Parathyroid adenoma (tissue), 2 donors: ENCODE measurements around the gene SNIP1.
"Not testable (repeated sequence)": the region's sequence is repeated elsewhere in the genome, so short reads cannot be mapped to it uniquely, and the experiment has no call there.

Source experiments
- H2AFZ ChIP-seq: fragments of 300-600 bp; sonication (generic); one replicate; pipeline ENCODE4 v1.7.0; 2017; ENCODE audit warnings: antibody characterized with exemption, mild to moderate bottlenecking
- H3K27ac ChIP-seq: fragments of 300-600 bp; sonication (generic); one replicate; pipeline ENCODE4 v1.7.0; 2017
- H3K27me3 ChIP-seq: fragments of 300-600 bp; sonication (generic); one replicate; pipeline ENCODE4 v1.7.0; 2017; ENCODE audit warnings: low read length; ENCODE audit not compliant: control insufficient read depth, insufficient read depth
- H3K36me3 ChIP-seq: fragments of 300-600 bp; sonication (generic); one replicate; pipeline ENCODE4 v1.7.0; 2017; ENCODE audit warnings: low read length; ENCODE audit not compliant: control insufficient read depth, insufficient read depth
- H3K4me1 ChIP-seq: fragments of 300-600 bp; sonication (generic); one replicate; pipeline ENCODE4 v1.7.0; 2017; ENCODE audit warnings: control low read depth
- H3K4me2 ChIP-seq: fragments of 300-600 bp; sonication (generic); one replicate; pipeline ENCODE4 v1.7.0; 2017; ENCODE audit warnings: low read length
- H3K4me3 ChIP-seq: fragments of 300-600 bp; sonication (generic); one replicate; pipeline ENCODE4 v1.7.0; 2017; ENCODE audit warnings: low read depth, low read length
- H3K79me2 ChIP-seq: fragments of 300-600 bp; sonication (generic); one replicate; pipeline ENCODE4 v1.7.0; 2017; ENCODE audit warnings: control low read depth
- H3K9ac ChIP-seq: fragments of 300-600 bp; sonication (generic); one replicate; pipeline ENCODE4 v1.7.0; 2017; ENCODE audit warnings: mild to moderate bottlenecking
- H3K9me3 ChIP-seq: fragments of 300-600 bp; sonication (generic); one replicate; pipeline ENCODE4 v1.7.0; 2017; ENCODE audit warnings: low read length; ENCODE audit not compliant: control insufficient read depth
- CTCF ChIP-seq: fragments of 300-600 bp; sonication (generic); IDR thresholded peaks from one replicate; pipeline ENCODE4 v1.7.0; 2017; ENCODE audit warnings: antibody characterized with exemption, mild to moderate bottlenecking
- donor health status: primary hyperparathyroidism.

SNIP1 gene

GRCh38 chr1:37537378-37537777, 16.7 kb downstream of the SNIP1 start:
- Histone ChIP-seq H3K79me2 (no peaks in the 10 kb centered on the region), H3K9me3 (no peaks in the 10 kb centered on the region), H3K36me3 (no peaks in the 10 kb centered on the region), H3K27me3 (no peaks in the 10 kb centered on the region), H3K4me2 (no peak overlapping the region), H3K4me3 (no peak overlapping the region), H3K9ac (no peak overlapping the region), H3K4me1 (no peaks in the 10 kb centered on the region), H2AFZ (no peak overlapping the region), H3K27ac (no peak overlapping the region)
- no peak for TF ChIP-seq CTCF

GRCh38 chr1:37533317-37534093, 20.6 kb downstream of the SNIP1 start:
- Histone ChIP-seq H3K9me3 (no peaks in the 10 kb centered on the region), H3K27ac (no peak overlapping the region), H3K36me3 (no peaks in the 10 kb centered on the region), H3K79me2 (no peaks in the 10 kb centered on the region), H3K4me2 (no peak overlapping the region), H2AFZ (no peak overlapping the region), H3K9ac (no peak overlapping the region), H3K4me1 (no peaks in the 10 kb centered on the region), H3K4me3 (no peak overlapping the region), H3K27me3 (no peaks in the 10 kb centered on the region)
- no peak for TF ChIP-seq CTCF

- not testable (repeated sequence) for H3K27ac ChIP-seq, H3K4me1 ChIP-seq, H3K4me2 ChIP-seq, H3K9ac ChIP-seq, H3K9me3 ChIP-seq, H3K79me2 ChIP-seq, H3K4me3 ChIP-seq, H2AFZ ChIP-seq, H3K27me3 ChIP-seq, H3K36me3 ChIP-seq
Observed at GRCh38 chr1:37532418-37533156, 21.5 kb downstream of the SNIP1 start.

- H2AFZ ChIP-seq, H3K4me2 ChIP-seq, H3K9me3 ChIP-seq, H3K4me1 ChIP-seq, H3K4me3 ChIP-seq, H3K79me2 ChIP-seq, H3K9ac ChIP-seq, H3K27me3 ChIP-seq, H3K36me3 ChIP-seq, H3K27ac ChIP-seq: not testable (repeated sequence)
Observed at GRCh38 chr1:37529888-37530287, 24.2 kb downstream of the SNIP1 start.

- Histone ChIP-seq H3K9me3 (no peaks in the 10 kb centered on the region), H2AFZ (no peak overlapping the region), H3K36me3 (no peaks in the 10 kb centered on the region), H3K79me2 (no peaks in the 10 kb centered on the region), H3K27ac (no peak overlapping the region), H3K9ac (no peak overlapping the region), H3K27me3 (no peaks in the 10 kb centered on the region), H3K4me2 (no peak overlapping the region), H3K4me1 (no peaks in the 10 kb centered on the region), H3K4me3 (no peak overlapping the region)
- no peak for TF ChIP-seq CTCF
Observed at GRCh38 chr1:37519613-37520012, 34.5 kb downstream of the SNIP1 start.

GRCh38 chr1:37518929-37519328, 35.2 kb downstream of the SNIP1 start:
- H3K36me3 ChIP-seq, H3K27ac ChIP-seq, H3K4me3 ChIP-seq, H3K4me1 ChIP-seq, H3K9me3 ChIP-seq, H3K79me2 ChIP-seq, H3K4me2 ChIP-seq, H3K27me3 ChIP-seq, H3K9ac ChIP-seq: not testable (repeated sequence)
- peak overlapping the region; percentile 66 for H2AFZ ChIP-seq

GRCh38 chr1:37518241-37518640, 35.9 kb downstream of the SNIP1 start:
- H3K9ac ChIP-seq, H3K79me2 ChIP-seq, H3K4me1 ChIP-seq, H3K27ac ChIP-seq, H3K9me3 ChIP-seq, H3K27me3 ChIP-seq, H3K4me3 ChIP-seq, H3K4me2 ChIP-seq, H3K36me3 ChIP-seq, H2AFZ ChIP-seq: not testable (repeated sequence)
